Thoracic aorta (tissue), 2 donors: ENCODE measurements around the gene SEMA4D. TPM values are rescaled to one million over a fixed set of nuclear protein-coding genes. Genes with fewer than 3 reads are reported as not detected.

ENCODE experiments used
- ATAC-seq: fragments of 150-250 bp; one replicate; pipeline ENCODE4 v1.8.0; 2017; ENCODE audit warnings: low read depth; ENCODE audit not compliant: insufficient number of reproducible peaks, low FRiP score
- DNase-seq: peaks from one replicate; pipeline ENCODE4 v3.0.0-alpha.2; 2020; ENCODE audit warnings: low spot score
- H3K27ac ChIP-seq, 2 donors: fragments of 200-600 bp; sonication (generic); 1 replicate in 1 of 2; 2 replicates in 1 of 2; pipeline ENCODE4 v1.5.1; 2016; ENCODE audit warnings: mild to moderate bottlenecking in 2 of 2, moderate library complexity in 2 of 2
- H3K27me3 ChIP-seq: fragments of 200-600 bp; sonication (generic); replicated peaks from 2 replicates; pipeline ENCODE4 v1.6.0; 2016; ENCODE audit warnings: mild to moderate bottlenecking; ENCODE audit not compliant: insufficient read depth
- H3K36me3 ChIP-seq: fragments of 200-600 bp; sonication (generic); one replicate; pipeline ENCODE4 v1.5.1; 2016
- H3K4me1 ChIP-seq, 2 donors: fragments of 200-600 bp; sonication (generic); 1 replicate in 1 of 2; 2 replicates in 1 of 2; pipeline versions ENCODE4 v1.5.1 to v1.6.0; 2016; ENCODE audit warnings: low read depth in 2 of 2, mild to moderate bottlenecking in 1 of 2; ENCODE audit not compliant: control insufficient read depth in 1 of 2
- H3K4me3 ChIP-seq: fragments of 200-600 bp; sonication (generic); 2 replicates; pipeline ENCODE4 v1.5.1; 2016; ENCODE audit warnings: mild to moderate bottlenecking
- H3K9me3 ChIP-seq: fragments of 200-600 bp; sonication (generic); 2 replicates; pipeline ENCODE4 v1.5.1; 2016
- total RNA-seq, 2 donors: library from RNA; depleted of rRNA; stranded (reverse); fragments of >200 nt; gene quantifications; one replicate each; pipeline versions ENCODE4 v1.1.0 to v1.2.3, GENCODE V29; 2016
- TF ChIP-seq, protein P1 (sequence below): fragments of 200-600 bp; sonication (generic); IDR thresholded peaks from one replicate; pipeline ENCODE4 v1.5.1; 2019; ENCODE audit warnings: antibody characterized with exemption

SEMA4D gene
- total RNA-seq, 2 donors from 2014 or later, result 16.9 to 20.2 TPM

DNA sequence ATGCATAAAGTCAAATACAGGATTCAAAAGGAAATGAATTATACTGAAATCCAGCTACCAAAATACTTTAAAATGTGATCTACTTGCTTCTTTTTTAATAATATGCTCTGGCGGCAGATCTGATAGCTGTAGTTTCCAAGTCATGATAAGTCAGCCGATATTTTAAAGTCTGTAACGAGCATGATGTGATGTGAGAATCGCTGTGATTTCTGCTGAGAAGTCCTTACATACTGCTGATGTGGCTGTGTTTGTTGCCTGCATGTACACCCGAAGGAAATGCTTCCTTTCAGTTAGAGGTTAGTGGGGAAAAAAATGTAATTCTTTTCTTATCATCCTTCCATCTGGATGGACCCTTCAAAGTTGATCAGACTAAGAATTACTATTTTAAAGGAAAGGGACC, 4.8 kb upstream of the SEMA4D start:
- H3K4me3 ChIP-seq, result no peak overlapping the region
- DNase-seq, result no peak
- TF ChIP-seq, protein P1, sequence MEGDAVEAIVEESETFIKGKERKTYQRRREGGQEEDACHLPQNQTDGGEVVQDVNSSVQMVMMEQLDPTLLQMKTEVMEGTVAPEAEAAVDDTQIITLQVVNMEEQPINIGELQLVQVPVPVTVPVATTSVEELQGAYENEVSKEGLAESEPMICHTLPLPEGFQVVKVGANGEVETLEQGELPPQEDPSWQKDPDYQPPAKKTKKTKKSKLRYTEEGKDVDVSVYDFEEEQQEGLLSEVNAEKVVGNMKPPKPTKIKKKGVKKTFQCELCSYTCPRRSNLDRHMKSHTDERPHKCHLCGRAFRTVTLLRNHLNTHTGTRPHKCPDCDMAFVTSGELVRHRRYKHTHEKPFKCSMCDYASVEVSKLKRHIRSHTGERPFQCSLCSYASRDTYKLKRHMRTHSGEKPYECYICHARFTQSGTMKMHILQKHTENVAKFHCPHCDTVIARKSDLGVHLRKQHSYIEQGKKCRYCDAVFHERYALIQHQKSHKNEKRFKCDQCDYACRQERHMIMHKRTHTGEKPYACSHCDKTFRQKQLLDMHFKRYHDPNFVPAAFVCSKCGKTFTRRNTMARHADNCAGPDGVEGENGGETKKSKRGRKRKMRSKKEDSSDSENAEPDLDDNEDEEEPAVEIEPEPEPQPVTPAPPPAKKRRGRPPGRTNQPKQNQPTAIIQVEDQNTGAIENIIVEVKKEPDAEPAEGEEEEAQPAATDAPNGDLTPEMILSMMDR, result no peak
- no peaks in the 10 kb centered on the region for H3K27me3 ChIP-seq
- H3K4me1 ChIP-seq, result no peaks in the 10 kb centered on the region
- no peak overlapping the region for H3K27ac ChIP-seq
- ATAC-seq, result no peak
- H3K9me3 ChIP-seq, result no peaks in the 10 kb centered on the region
- no peaks in the 10 kb centered on the region for H3K36me3 ChIP-seq

DNA sequence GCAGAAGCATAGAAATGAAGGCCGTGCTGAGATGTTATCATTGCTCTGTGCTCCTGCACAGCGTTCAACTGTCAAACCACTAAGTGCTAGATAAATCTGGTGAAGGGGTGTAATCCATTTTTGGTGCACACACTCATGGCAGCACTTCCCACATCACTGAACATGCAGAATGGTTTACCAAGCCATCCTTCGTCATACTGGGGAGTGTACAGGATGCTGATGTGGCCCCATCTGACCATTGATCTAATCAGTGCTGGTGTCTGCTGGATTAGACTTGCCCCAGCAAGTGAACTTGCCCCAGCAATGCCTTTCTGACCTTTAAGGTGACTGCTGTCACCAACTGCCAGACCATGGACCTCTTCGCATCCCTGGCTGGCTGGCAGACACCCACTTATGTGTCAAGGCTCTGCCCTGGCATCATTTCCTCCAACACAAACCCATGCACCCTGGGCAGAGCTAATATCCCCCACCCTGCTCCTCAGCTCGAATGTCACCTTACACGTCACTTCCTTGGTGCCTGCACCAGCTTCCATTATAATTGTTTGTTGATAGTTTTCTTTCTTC, 4.2 kb upstream of the SEMA4D start:
- Histone ChIP-seq H3K4me1 (peaks cover under 1% of the 10 kb centered on the region in 2 donors), H3K9me3 (no peaks in the 10 kb centered on the region), H3K4me3 (no peak overlapping the region), H3K27me3 (no peaks in the 10 kb centered on the region), H3K27ac (no peak overlapping the region), H3K36me3 (no peaks in the 10 kb centered on the region)
- ATAC-seq, result no peak
- no peak for DNase-seq
- TF ChIP-seq, protein P1, result no peak

DNA sequence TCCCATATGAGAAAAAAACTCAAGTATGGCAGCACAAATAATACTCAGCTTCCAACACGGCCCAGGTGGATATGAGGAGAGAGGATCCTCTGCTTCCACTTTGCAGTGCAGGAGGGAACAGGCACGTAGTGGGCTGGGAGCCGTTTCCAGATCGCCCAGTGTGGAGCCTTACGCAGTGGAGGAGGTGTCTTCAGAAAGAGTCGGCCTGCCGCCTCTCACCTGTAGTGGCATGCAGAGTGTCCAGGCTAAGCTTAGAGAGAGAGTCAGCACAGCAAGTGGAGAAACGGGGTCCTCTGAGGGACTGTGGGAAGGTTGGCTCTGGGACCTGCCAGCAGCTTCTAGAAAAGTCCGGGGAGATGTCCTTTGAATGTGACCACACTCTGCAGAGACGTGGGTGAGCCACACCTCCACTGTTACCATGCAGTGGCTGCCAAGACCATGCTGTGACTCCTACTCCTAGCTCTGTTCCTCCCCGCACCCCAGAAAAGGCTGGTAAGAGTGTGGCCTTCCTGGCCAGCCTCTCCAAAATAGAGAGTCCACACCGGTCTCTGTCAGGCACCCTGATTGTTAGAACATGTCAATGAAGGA, 3.5 kb upstream of the SEMA4D start:
- no peak for ATAC-seq
- TF ChIP-seq, protein P1, result no peak
- H3K4me1 ChIP-seq, result peaks cover 7 to 8% of the 10 kb centered on the region in 2 donors
- no peaks in the 10 kb centered on the region for H3K27me3 ChIP-seq
- H3K4me3 ChIP-seq, result no peak overlapping the region
- H3K27ac ChIP-seq, result no peak overlapping the region
- H3K36me3 ChIP-seq, result no peaks in the 10 kb centered on the region
- DNase-seq, result no peak
- H3K9me3 ChIP-seq, result no peaks in the 10 kb centered on the region

DNA sequence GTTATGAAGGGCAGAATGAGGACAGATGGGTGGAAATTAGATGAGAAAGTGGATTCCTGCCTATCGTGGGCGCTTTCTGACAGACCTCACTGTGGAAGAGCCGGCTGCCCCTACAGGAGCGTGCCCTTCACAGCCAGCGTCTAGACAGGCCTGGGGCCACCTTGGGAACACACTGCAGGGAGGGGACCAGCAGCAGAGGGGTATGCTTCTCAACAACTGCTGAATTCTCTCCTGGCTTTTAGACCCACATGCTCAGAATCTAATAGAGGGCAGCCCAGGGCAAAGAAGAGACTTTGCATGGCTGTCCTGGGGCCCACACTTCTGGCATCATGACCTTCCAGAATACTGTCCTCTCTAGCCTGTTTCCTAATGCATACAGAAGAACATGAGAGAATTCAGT, 2.1 kb upstream of the SEMA4D start:
- TF ChIP-seq, protein P1, result no peak
- Histone ChIP-seq H3K27me3 (no peaks in the 10 kb centered on the region), H3K4me3 (no peak overlapping the region), H3K36me3 (no peaks in the 10 kb centered on the region), H3K27ac (no peak overlapping the region), H3K4me1 (peaks cover 8 to 11% of the 10 kb centered on the region in 2 donors), H3K9me3 (no peaks in the 10 kb centered on the region)
- no peak for DNase-seq
- ATAC-seq, result no peak

DNA sequence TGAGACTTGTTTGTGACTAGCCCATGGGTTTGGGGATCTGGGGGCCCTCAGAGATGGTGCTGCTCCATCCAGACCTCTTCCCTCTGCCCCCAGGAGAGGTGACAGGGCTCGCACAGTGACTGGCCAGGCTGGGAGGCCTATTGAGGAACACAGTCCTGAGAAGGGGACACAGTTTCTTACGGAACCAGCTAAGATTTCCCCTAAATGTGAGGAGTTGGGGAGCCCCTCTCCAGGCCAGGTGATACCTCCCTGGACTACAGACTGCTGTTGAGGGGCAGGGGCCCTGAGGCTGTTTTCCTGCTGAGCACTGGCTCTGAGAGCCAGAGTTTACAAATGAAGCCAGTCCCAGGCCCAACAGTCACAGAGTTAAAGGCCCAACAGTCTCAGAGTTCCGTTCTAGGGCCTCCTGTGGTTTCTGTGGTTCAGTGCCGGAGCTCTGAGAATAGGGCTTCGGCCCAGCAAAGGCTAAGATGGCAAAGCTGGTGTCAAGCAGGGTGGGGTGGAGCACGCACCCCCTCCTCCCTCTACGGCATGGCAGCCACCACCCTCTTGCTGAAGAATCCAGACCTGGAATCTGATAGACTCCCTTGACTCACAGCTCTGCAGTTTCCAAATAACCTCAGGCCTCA, 1.1 kb upstream of the SEMA4D start:
- Histone ChIP-seq H3K9me3 (no peaks in the 10 kb centered on the region), H3K27ac (no peak overlapping the region), H3K4me1 (peaks cover 8 to 11% of the 10 kb centered on the region in 2 donors), H3K36me3 (no peaks in the 10 kb centered on the region), H3K27me3 (no peaks in the 10 kb centered on the region), H3K4me3 (no peak overlapping the region)
- TF ChIP-seq, protein P1, result no peak
- DNase-seq, result no peak
- no peak for ATAC-seq
